Measurements from ENCODE around the gene ZSWIM5.

DNA sequence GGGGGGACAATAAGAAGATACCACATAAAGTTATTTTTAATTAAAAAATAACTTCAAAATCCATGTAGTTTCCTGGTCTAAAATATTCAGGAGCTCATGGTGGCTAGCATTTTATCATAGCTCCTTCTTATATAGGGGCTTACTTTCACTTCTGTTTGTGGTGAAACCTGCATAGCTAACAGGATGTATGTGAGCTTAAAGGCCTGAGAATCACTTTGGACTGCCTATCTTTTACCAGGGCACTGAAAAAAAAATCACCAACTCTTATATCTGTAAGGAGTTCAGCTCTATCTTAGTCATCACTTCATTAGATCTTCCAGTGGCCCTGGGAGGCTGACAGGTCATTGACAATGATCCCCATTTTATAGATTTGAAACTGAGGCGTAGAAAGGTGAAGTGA, 173.0 kb downstream of the ZSWIM5 start:
- TF ChIP-seq ZNF16 (tag by site-specific recombination; IDR thresholded peaks at IDR 0.05; ENCODE audit: low read depth) (no peak), CTCF (tag by site-specific recombination; IDR thresholded peaks at IDR 0.05) (no peak), ZFP69B (tag by site-specific recombination; IDR thresholded peaks at IDR 0.05) (no peak), PBX3 (CRISPR knock-in tag; IDR thresholded peaks at IDR 0.05) (no peak), ZNF830 (tag by site-specific recombination; IDR thresholded peaks at IDR 0.05; ENCODE audit: low read depth) (no peak), ZNF776 (tag by site-specific recombination; IDR thresholded peaks at IDR 0.05; ENCODE audit: borderline replicate concordance) (no peak), ZNF670 (tag by site-specific recombination; IDR thresholded peaks at IDR 0.05; ENCODE audit: low read depth) (no peak), ZSCAN18 (tag by site-specific recombination; IDR thresholded peaks at IDR 0.05) (no peak), ZNF211 (tag by site-specific recombination; IDR thresholded peaks at IDR 0.05; ENCODE audit: low read depth) (no peak)
- TF ChIP-seq, protein P1, sequence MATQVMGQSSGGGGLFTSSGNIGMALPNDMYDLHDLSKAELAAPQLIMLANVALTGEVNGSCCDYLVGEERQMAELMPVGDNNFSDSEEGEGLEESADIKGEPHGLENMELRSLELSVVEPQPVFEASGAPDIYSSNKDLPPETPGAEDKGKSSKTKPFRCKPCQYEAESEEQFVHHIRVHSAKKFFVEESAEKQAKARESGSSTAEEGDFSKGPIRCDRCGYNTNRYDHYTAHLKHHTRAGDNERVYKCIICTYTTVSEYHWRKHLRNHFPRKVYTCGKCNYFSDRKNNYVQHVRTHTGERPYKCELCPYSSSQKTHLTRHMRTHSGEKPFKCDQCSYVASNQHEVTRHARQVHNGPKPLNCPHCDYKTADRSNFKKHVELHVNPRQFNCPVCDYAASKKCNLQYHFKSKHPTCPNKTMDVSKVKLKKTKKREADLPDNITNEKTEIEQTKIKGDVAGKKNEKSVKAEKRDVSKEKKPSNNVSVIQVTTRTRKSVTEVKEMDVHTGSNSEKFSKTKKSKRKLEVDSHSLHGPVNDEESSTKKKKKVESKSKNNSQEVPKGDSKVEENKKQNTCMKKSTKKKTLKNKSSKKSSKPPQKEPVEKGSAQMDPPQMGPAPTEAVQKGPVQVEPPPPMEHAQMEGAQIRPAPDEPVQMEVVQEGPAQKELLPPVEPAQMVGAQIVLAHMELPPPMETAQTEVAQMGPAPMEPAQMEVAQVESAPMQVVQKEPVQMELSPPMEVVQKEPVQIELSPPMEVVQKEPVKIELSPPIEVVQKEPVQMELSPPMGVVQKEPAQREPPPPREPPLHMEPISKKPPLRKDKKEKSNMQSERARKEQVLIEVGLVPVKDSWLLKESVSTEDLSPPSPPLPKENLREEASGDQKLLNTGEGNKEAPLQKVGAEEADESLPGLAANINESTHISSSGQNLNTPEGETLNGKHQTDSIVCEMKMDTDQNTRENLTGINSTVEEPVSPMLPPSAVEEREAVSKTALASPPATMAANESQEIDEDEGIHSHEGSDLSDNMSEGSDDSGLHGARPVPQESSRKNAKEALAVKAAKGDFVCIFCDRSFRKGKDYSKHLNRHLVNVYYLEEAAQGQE (tag by site-specific recombination; IDR thresholded peaks at IDR 0.05) = no peak
- TF ChIP-seq, protein P2, sequence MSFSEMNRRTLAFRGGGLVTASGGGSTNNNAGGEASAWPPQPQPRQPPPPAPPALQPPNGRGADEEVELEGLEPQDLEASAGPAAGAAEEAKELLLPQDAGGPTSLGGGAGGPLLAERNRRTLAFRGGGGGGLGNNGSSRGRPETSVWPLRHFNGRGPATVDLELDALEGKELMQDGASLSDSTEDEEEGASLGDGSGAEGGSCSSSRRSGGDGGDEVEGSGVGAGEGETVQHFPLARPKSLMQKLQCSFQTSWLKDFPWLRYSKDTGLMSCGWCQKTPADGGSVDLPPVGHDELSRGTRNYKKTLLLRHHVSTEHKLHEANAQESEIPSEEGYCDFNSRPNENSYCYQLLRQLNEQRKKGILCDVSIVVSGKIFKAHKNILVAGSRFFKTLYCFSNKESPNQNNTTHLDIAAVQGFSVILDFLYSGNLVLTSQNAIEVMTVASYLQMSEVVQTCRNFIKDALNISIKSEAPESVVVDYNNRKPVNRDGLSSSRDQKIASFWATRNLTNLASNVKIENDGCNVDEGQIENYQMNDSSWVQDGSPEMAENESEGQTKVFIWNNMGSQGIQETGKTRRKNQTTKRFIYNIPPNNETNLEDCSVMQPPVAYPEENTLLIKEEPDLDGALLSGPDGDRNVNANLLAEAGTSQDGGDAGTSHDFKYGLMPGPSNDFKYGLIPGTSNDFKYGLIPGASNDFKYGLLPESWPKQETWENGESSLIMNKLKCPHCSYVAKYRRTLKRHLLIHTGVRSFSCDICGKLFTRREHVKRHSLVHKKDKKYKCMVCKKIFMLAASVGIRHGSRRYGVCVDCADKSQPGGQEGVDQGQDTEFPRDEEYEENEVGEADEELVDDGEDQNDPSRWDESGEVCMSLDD (tag by site-specific recombination; IDR thresholded peaks at IDR 0.05) = no peak
- TF ChIP-seq, protein P3, sequence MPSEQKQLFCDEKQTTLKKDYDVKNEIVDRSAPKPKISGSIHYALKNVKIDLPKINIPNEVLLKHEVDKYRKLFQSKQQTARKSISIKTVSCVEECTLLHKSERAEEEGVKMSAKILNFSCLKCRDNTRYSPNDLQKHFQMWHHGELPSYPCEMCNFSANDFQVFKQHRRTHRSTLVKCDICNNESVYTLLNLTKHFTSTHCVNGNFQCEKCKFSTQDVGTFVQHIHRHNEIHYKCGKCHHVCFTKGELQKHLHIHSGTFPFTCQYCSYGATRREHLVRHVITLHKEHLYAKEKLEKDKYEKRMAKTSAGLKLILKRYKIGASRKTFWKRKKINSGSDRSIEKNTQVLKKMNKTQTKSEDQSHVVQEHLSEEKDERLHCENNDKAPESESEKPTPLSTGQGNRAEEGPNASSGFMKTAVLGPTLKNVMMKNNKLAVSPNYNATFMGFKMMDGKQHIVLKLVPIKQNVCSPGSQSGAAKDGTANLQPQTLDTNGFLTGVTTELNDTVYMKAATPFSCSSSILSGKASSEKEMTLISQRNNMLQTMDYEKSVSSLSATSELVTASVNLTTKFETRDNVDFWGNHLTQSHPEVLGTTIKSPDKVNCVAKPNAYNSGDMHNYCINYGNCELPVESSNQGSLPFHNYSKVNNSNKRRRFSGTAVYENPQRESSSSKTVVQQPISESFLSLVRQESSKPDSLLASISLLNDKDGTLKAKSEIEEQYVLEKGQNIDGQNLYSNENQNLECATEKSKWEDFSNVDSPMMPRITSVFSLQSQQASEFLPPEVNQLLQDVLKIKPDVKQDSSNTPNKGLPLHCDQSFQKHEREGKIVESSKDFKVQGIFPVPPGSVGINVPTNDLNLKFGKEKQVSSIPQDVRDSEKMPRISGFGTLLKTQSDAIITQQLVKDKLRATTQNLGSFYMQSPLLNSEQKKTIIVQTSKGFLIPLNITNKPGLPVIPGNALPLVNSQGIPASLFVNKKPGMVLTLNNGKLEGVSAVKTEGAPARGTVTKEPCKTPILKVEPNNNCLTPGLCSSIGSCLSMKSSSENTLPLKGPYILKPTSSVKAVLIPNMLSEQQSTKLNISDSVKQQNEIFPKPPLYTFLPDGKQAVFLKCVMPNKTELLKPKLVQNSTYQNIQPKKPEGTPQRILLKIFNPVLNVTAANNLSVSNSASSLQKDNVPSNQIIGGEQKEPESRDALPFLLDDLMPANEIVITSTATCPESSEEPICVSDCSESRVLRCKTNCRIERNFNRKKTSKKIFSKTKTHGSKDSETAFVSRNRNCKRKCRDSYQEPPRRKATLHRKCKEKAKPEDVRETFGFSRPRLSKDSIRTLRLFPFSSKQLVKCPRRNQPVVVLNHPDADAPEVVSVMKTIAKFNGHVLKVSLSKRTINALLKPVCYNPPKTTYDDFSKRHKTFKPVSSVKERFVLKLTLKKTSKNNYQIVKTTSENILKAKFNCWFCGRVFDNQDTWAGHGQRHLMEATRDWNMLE (tag by site-specific recombination; conservative IDR thresholded peaks at IDR 0.05; ENCODE audit: low read depth) = no peak

Measured in HEK293 (cell line).